Measurements from ENCODE around the gene AKR1E2.

Gene AKR1E2

DNA sequence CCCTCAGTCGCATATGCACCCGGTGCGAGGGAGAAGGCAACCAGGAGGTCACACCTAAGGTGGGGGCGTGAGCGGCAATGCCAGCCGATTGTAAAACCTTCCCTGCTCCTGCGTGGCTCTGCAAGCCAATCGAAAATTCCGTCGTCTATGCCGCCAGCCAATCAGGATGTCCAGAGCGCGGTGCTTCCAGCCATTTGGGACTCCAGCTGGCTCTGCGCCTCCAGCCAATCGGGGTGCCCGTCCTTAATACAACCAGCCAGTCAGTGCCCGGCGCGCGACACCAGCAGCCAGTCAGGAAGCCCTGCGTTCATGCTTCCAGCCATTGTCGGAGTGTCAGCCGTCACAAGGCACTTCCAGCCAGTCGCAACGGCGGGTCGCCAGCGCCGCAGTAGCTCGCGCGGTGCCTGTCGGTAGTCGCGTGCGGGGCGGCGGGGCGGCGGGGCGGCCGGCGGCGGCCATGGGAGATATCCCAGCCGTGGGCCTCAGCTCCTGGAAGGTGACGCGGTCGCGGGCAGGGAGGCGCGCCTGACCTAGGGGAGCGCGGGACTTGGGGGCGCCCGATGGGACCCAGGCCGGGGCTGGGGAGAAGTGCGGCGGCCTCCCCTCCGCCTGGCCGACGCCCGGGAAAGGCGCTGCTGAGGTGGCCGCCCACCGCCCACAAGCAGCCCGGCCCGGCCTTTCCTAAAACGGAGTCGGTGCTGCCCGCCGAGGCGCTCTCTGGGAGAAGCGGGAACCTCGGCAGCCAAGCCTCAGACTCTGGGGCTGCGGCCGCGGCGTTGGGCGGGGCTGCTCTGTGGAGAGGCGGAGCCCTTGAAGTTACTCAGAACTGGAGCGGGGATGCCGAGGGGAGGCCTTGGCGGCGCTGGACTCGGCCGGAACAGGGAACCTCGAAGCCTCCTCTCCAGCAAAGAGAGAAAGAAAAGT lies at the start of gene AKR1E2:
Gene AKR1E2 (plus strand): TSS at position 340 of the 924 bp plus-strand sequence. CDS start 118 bp downstream, at position 458.
- DNase-seq, result peak; percentile 92

DNA sequence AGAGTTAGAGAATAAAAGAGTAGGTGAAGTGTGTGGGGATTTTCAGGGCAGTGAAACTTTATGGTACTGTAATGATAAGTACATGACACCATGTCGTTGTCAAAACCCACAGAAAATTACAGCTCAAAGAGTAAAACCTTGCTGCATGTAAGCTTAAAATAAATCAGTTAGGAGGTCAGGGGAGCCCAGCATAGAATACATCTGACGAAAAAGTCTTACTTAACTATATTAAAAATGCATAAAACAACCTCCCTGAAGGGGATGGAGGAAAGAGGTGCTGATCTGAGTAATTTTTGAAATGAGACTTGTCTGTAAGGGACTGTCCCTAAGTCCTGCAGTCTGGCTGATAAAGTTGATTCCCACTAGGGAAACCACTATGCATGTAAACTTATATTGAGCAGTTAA lies 49.8 kb upstream of the AKR1E2 start:
- no peak for DNase-seq

DNA sequence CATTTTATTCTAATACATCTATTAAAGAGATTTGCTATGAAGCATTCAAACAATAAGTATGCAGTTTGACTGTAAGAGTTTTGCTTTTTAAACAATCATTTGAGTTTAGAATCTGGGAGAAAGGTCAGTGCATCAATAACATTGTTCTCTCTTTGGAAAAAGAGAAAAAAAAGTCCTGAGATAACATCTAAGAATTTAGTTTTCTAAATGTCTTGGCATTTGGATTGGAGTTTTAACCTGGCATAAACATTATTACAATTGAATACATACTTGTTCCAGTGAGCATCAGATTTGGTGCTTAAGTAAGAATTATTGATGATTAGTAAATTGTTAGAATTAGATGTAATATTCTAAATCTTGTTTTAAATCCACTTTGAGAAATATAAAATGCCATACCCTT lies 47.2 kb upstream of the AKR1E2 start:
- no peak for DNase-seq

DNA sequence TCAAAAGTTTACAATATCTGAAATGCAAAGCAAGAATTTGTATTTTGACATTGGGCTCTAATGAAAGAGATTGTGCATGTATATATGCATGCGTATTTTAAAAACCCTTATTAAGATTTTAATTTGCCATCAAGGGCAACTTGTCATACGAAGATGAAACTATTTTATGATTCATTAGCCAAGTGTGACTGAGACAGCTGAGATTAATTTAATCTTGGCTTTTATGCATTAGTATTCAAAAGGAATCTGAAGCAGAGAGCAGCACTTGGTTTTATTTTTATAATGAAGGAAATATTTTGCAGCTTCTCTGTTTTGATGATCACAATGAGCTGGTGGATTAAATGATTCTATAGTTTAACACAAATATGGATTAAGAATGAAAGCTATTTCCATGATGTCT lies 45.9 kb upstream of the AKR1E2 start:
- DNase-seq, result no peak

DNA sequence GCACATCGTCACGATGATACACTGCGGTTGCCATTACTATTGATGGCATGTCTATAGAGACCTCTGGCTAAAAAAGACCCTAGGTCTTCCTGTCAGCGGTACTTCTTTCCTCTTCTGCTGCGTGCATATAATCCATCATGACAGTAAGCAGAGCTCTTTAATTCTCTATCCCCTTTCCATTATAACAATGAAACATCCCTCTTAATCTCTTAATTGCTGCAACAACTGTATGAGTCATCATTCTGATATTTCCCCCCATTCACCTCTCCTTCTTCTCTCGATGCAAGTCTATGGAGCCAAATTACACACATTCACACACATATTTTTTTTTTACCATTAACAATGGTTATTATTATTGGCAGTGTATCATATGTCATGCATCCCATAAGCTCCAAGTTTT lies 45.2 kb upstream of the AKR1E2 start:
- DNase-seq, result no peak

DNA sequence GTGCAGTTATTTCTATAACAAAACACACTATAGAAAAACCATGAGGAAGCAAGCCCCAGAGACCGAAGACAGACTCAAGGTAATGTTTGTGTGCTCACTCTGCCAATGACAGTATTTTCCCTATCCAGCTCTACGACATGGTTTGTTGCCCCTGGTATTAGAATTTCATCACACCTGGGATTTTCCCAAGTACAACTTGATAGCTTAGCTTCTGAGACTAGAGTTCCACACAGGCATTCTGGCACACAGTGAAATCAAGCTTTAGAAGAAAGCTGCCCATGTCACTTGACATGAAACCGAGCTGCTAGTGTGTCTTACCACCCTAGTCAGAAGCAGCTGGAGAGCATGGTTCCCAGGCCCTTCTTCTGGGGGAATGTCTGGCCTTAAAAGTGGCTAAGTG lies 44.1 kb upstream of the AKR1E2 start:
- DNase-seq, result no peak

DNA sequence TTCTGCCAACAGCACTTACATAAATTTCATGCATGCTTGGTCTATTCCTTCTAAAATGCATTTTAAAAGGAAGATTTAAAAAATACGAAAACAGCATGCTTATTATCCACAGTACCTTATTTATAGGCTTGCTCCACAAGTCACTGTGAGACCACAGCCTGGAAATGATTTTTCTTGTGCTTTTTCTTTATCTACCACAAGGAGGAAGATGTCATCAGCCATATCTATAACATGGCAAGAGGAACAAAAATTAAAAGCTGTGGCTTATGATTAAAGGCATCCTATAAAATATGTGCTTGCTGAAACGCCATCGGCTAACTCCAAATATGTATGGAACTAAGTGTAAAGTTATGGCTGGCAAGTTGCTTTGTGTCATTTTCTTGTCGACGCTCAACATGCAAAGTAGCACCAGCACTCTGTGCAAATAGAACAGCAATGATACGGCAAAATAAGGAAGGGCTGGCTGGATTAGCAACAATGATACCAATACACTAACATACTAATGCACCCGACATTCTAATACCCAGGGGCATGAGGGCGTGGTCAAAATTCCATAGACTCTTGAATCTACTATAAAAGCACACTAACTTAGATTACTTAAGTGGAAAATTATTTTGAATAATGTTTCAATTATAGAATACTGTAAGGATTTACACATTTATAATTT lies 41.2 kb upstream of the AKR1E2 start:
- no peak for DNase-seq

DNA sequence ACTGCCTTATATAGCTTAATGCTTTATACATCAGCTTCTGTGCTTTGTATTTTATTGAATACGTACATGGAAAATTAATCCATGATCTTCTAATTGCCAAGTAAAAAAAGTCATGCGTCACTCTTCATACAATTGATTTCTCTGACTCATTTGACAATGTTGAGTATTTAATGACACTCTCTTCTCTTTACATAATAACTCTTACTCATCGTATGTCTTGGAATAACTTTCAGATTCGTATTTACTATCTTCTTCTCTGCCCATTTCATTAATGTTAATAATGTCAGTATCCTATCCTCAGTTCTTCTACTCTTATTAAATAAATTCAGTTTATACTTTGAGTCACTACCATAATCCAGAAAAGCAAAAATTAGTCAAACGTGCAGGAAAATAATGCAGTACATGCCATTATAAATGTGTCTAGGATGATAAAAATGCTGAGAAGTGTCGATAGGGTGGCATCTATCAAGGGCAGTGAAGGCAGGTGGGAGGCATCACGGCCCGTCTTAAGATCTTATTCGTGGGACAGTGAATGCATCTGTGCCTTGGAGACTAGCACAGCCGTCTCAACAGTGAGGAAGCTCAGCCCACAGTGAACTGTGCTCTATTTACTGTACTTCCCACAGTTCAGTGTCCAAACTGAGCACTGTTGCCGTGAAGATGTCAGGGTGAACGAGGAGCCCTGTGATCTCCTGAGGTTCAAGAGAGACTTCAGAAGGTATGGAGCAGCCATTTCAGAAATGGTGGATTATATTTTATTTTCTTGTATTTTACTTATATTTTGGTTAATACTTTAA lies 39.8 kb upstream of the AKR1E2 start:
- DNase-seq, result no peak

DNA sequence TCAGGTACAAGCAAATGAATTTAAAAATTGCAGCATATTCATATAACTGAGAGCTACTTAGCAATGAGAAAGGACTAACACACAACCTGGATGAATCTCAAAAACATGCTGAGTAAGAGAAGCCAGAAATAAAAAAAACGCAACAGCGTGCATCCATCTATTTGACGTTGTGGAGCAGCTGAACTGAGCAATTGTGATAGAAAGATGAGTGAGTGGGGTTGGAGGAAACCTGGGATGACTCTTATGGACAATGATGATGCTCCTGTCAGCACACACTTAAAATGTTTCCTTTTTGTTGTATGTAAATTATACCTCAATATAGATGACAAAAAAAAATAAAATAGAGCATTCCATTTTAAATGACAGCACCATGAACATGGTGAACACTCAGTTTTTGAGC lies 36.0 kb upstream of the AKR1E2 start:
- DNase-seq, result no peak

DNA sequence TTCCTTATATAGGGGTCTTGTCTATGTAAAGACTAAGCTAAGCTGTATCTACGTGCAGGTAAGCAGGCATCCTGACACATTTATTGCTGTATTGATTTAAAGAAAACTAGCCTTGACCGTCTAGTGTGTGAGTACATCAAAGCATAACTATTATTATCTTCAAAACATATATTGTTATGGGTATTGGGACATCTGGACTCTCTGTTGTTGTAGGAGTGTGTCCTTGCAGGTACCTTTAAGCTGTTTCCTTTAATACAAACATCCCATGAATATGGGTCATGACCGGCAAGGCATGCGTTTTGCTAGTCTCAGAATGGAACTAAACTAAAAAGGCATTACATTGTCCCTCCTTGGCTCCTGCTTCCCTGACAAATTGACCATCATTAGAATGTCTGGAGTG lies 35.1 kb upstream of the AKR1E2 start:
- DNase-seq, result no peak

DNA sequence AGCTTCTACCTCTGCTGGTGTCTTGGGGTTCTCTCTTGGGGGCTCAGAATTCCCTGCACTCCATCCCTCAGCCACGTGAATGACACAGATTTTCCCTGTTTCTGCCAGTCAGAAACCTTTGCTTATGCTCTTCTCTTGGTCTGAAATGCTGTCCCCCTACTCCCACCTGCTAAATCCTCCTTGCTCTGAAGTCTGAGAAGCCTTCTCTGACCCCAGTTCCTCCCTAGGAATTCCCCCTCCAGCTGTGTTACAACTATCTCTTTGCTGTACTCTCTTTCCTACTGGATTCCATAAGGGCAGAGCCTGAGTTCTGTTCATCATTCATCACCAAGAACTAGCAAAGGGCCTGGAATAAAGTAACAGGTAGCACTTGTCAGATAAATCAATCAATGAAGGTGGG lies 33.6 kb upstream of the AKR1E2 start:
- DNase-seq, result no peak

DNA sequence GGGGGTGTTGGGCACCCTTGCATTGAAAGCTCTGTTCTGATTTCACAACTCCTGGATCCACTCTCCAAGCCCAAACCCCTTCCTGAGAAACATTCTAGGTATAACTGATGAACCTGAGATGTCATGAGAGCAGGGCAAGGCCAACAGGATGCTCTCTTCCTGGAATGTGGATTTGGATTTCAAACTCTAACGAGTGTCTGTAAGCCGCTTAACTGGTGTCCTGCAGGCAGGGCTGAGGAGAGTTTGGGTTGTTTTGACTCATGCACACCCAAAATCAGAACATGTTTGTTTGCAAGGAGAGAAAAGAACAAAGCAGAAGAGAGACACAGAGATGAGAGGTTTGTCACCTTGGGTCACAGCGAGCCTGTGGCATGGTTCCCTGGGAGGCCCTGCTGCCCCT lies 24.6 kb upstream of the AKR1E2 start:
- no peak for DNase-seq

DNA sequence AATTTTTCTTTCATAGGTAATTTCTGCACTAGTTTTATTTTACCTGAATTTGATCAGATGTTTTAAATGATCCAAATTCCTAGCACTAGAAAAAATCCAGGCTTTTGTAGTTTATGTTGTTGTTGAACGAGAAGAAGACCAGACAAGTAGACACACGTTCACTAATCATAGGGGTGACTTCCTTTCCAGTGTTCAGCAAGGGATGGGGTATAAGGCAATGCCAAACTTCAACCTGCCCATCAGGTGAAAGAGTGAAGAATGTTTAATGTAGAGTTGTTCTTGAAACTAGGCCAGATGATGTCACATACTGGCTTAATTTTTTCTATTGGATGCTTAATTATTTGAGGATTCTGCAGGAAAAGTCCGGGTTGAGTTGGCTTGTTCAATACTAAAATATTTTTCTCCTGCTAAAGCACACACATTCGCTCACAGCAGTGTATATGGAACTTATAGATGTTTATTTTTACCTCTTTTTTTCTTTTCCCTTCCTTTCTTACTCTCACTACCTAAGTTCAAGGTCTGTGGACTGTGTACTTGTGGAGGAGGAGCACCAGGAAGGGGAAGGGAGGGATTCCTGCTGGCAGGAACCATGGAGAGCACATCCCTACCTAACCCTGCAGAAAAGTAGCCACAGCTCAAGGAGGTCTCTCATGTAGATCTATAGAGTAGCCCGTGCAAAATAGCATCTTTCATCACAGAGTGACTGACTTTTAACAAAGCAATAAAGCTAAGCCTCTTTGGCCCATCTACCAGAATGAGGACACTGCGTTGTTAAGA lies 23.1 kb upstream of the AKR1E2 start:
- DNase-seq, result no peak

DNA sequence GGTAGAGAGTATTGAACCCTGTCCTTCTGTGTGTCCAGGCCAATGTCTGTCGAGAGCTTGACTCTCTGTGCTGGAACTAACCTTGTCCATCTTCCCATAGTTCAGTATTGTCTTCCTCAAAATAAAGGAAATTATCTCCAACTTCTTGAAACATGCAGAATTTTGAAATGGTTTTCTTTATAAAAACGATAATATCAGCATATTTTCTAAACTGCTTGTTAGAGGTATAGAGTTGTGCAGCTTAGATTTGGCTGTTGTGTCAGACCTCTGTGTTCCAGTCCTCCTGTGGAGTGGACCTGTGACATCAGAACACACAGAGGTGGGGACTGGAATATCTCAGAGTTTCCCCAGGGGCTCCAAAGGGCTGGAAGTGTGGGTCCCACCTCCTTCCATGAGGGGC lies 22.2 kb upstream of the AKR1E2 start:
- DNase-seq, result no peak

DNA sequence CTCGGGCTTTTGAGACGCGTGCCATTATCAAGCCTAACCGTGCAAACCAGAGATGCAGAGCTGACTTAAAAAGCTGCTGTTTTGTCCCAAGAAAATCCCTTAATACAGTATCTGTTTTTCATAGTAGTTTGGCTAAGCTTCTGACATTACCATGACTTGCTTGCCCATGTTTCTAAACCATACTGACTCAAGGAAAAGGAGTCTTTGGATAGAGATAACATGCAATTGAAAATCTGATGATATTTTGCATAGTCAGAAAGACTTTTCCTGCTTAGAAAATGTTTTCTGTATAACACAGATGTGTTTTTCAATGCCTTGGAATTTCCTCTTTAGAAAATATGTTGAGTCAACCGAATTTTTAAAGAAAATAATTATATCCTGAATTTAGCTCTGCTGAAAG lies 21.5 kb upstream of the AKR1E2 start:
- no peak for DNase-seq

DNA sequence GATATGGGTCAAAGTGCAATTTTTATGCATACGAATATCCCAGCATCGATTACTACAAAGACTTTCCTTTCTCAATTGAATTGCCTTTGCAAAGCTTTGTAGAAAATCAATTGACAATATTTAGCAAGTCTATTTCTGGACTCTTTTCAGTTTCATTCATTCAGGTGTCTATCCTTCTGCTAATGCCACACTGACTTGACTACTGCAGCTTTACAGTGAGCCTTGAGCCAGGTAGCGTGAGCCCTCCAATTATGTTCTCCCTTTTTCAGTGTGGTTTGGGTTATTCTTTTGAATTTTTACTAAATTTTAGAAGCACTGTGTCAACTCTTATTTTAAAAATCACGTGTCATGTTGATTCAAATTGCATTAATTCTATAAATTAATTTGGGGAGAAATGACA lies 19.5 kb upstream of the AKR1E2 start:
- DNase-seq, result no peak

DNA sequence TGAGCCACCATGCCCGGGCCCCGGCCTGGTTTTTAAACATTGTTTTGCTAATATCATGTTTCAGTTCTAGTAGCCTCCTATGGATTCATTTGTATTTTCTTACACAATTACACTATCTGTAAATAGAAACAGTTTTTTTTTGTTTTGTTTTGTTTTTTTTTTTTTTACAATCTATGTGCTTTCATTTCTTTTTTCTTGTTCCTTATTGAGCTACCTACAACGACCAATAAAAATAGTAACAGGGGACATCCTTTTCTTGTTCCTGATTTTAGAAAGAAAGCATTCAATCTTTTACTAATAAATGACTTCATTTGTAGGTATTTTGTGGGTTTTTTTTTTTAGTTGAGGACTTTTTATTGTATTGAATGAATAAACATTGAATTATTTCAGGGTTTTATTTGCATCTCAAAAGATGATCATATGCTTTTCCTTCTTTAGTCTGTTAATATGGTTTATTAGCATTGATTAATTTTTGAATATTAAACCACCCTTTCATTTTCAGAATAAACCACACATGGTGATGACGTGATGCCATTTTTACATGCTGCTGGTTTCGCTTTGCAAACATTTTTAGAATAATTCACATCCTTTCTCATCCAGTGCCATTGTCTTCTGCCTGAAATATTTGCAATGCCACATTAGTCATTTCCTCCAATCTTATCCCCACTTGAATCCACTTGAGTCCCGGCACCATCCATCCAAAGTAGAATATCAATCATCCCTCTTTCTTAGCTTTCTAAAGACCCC lies 18.1 kb upstream of the AKR1E2 start:
- DNase-seq, result no peak

DNA sequence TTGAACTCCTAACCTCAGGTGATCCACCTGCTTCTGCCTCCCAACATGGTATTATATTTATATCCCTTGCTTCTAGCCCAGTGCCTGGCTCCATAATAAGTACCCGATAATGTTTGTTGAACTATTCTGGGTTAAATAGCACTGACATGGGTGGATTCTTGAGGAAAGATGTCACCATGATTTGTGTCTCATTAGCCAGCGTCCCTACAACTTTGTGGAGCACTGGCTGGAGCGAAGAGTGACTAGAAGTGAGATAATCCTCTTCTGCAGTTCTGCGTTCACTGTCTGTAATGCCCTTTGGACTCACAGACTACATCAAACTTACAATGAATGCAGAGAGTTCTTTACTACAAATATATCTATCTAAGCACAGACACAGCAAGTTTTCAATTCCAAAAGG lies 16.9 kb upstream of the AKR1E2 start:
- DNase-seq, result no peak

DNA sequence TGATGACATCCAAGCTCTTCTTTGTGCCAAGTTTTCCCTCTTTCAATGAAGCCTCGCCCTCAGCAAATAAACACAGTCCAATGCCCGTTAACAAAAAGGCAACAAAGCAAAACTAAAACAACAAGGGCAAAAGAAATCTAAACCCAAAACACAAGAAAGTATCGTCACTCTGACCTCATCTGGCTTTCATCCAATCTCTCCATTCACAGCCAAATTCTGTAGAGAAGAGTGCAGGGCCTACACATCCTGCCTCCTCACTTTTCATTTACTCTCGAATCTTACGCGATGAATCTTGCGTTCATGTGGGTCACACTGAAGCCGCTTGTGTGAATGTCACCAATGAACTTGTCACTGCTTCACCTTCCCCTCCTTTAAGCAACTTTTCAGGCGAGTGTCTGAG lies 15.9 kb upstream of the AKR1E2 start:
- DNase-seq, result no peak

DNA sequence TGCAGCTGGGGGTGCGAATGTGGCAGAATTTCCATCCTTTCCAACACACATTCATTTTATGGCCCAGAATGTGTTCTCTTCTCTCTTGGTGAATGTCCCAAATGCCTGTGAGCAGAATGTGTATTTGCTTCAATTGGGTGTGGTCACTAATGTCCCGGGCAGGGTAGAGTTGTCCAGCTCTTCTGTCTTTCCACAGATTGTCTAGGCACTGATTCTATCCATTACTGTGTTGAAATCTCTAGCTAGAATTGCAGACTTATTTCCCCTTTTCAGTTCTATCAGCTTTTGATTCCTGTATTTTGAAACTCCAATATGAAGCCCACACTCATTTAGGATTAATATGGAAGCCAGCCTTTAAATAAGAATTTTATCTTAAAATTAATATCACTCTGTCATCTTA lies 14.0 kb upstream of the AKR1E2 start:
- DNase-seq, result no peak

DNA sequence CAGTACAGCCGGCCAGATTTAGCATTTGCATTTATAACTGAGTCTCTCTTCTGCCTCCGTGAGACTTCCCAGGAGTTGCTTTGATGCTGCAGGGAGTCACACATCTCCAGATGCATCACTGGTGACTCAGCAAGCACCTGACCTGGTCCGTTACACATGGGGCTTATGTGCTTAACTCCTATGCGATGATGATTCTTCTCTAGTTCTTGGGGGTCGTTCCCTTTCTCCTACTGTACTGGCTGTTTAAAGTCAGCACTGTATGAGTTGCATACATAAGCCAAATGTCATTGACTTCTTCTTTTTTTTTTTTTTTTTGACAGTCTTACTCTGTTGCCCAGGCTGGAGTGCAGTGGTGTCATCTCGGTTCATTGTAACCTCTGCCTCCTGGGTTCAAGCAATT lies 13.0 kb upstream of the AKR1E2 start:
- no peak for DNase-seq

DNA sequence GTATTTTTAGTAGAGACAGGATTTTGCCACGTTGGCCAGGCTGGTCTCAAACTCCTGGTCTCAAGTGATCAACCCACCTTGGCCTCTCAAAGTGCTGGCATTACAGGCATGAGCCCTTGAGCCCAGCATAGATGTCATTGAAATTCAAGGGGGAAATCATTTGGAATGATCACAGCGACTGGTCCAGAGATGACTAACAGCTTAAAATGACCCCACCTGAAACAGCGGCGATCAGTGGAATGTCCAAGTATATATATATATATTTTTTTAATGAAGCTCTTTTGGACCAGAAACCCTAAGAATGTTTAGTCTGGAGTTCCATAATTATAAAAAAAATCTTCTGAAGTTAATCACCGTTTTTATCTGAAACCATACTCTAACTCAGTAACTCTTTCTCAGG lies 12.5 kb upstream of the AKR1E2 start:
- DNase-seq, result no peak
